ENCODE measurements around the gene POLE4. TPM values are rescaled to one million over a fixed set of nuclear protein-coding genes. Genes with fewer than 3 reads are reported as not detected.

Gene POLE4, protein sequence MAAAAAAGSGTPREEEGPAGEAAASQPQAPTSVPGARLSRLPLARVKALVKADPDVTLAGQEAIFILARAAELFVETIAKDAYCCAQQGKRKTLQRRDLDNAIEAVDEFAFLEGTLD
- 102 to 208 TPM (median 161 TPM) in 5 replicates for total RNA-seq (2022; extraction: Qiagen RNA extraction; ENCODE audit: low read depth)

GRCh38 chr2:74958274-74959105 lies at the start of gene POLE4:
Gene POLE4 (plus strand): TSS chr2:74958643. CDS start chr2:74958680, 37 bp downstream.

Other genes with a start within 250 kb of the POLE4 start
- 0.87 to 1.6 TPM (median 1.1 TPM) in 5 replicates for gene HK2, start 124.5 kb upstream of the POLE4 start, total RNA-seq (2022; extraction: Qiagen RNA extraction; ENCODE audit: low read depth)
- 0.14 to 0.57 TPM (median 0.17 TPM) in 5 replicates for gene TACR1, start 240.9 kb downstream of the POLE4 start, total RNA-seq (2022; extraction: Qiagen RNA extraction; ENCODE audit: low read depth)

All from A549 treated with RU486 at 1 μM for 4 hours (cell line).